Lung (tissue), 12 donors: ENCODE measurements around the gene SEMA5B. TPM values are rescaled to one million over a fixed set of nuclear protein-coding genes. Genes with fewer than 3 reads are reported as not detected.

Experiments
- ATAC-seq: fragments of 200-7000 bp; cut with Tn5 transposase; one replicate; pipeline ENCODE4 v1.9.1; 2020; ENCODE audit warnings: moderate number of reproducible peaks; ENCODE audit not compliant: insufficient read depth, low FRiP score
- DNase-seq, 3 donors: peaks; one replicate each; pipeline ENCODE4 v3.0.0-alpha.2; 2013 to 2017
- H3K27ac ChIP-seq, 2 donors: one replicate each; pipeline ENCODE4 v1.5.1; 2013; ENCODE audit warnings: mild to moderate bottlenecking in 2 of 2, moderate library complexity in 2 of 2, control low read depth in 1 of 2, inconsistent platforms in 1 of 2, low read depth in 1 of 2, low read length in 1 of 2
- H3K27me3 ChIP-seq, 3 donors: one replicate each; pipeline ENCODE4 v1.5.1; 2013; ENCODE audit warnings: low read length in 2 of 3; ENCODE audit not compliant: control insufficient read depth in 3 of 3, insufficient read depth in 3 of 3
- H3K36me3 ChIP-seq, 4 donors: one replicate each; pipeline ENCODE4 v1.5.1; 2013; ENCODE audit warnings: low read length in 4 of 4, mild to moderate bottlenecking in 1 of 4, moderate library complexity in 1 of 4; ENCODE audit not compliant: control insufficient read depth in 4 of 4, insufficient read depth in 4 of 4
- H3K4me1 ChIP-seq, 5 donors: one replicate each; pipeline ENCODE4 v1.5.1; 2013; ENCODE audit warnings: low read length in 5 of 5, mild to moderate bottlenecking in 2 of 5, moderate library complexity in 1 of 5; ENCODE audit not compliant: control insufficient read depth in 5 of 5, insufficient read depth in 5 of 5
- H3K4me3 ChIP-seq: one replicate; pipeline ENCODE4 v1.5.1; 2013; ENCODE audit warnings: mild to moderate bottlenecking, control low read depth, moderate library complexity
- H3K9ac ChIP-seq, 2 donors: one replicate each; pipeline ENCODE4 v1.5.1; 2013; ENCODE audit warnings: low read length in 2 of 2, control low read depth in 1 of 2; ENCODE audit not compliant: insufficient read depth in 1 of 2
- H3K9me3 ChIP-seq, 4 donors: one replicate each; pipeline ENCODE4 v1.5.1; 2013; ENCODE audit warnings: low read length in 3 of 4, mild to moderate bottlenecking in 1 of 4, moderate library complexity in 1 of 4; ENCODE audit not compliant: control insufficient read depth in 4 of 4, insufficient read depth in 3 of 4
- CTCF ChIP-seq: IDR thresholded peaks from 2 replicates; pipeline ENCODE4 v1.5.1; 2012; ENCODE audit warnings: mild to moderate bottlenecking; ENCODE audit errors: control extremely low read depth, extremely low read depth
- WGBS, 2 donors: extraction: QIAGEN DNeasy Blood & Tissue Kit; methylation state at CpG; one replicate each; pipeline ENCODE4 v1.1.7; 2013; 5-methylcytosine and 5-hydroxymethylcytosine counted together
- polyA plus RNA-seq, 2 donors: library from polyadenylated mRNA; stranded (reverse); fragments of 200-250 nt; gene quantifications; one replicate each; pipeline ENCODE4 v1.2.1, GENCODE V29; 2013
- total RNA-seq, 2 donors: library from RNA; depleted of rRNA in 1 of 2; stranded (reverse); fragments of >200 nt in 1 of 2; gene quantifications; one replicate each; pipeline ENCODE4 v1.2.1, GENCODE V29; 2014 to 2021
- donor health status: control.
- donor health status: control.
- donor health status: Bipolar disorder and iron deficiency.
- donor health status: healthy.
- donor health status: DM: yes; HTN: yes; CAD: no.

SEMA5B gene
- total and polyA plus RNA-seq, 4 donors = 0.30 to 2.2 (median 0.48) TPM

- TF ChIP-seq CTCF = no peak
- WGBS, 2 donors = 88 to 97% methylated on average over 2 of the region's 2 CpGs
- DNase-seq (no peak), ATAC-seq (no peak)
- peaks cover 0 to 2% (median 0%) of the 10 kb centered on the region in 3 donors for H3K27me3 ChIP-seq
- no peaks in the 10 kb centered on the region for H3K36me3 ChIP-seq
- peaks cover 0 to 2% (median 0%) of the 10 kb centered on the region in 4 donors for H3K9me3 ChIP-seq
- H3K27ac ChIP-seq = no peak overlapping the region
- H3K9ac ChIP-seq = no peak overlapping the region
- no peak overlapping the region for H3K4me3 ChIP-seq
- H3K4me1 ChIP-seq = no peaks in the 10 kb centered on the region
Observed at GRCh38 chr3:122902326-122902725, 125.2 kb downstream of the SEMA5B start.

- TF ChIP-seq CTCF = no peak
- Histone ChIP-seq H3K4me1 (no peaks in the 10 kb centered on the region), H3K9ac (no peak overlapping the region), H3K36me3 (no peaks in the 10 kb centered on the region), H3K27ac (no peak overlapping the region), H3K4me3 (no peak overlapping the region), H3K9me3 (no peaks in the 10 kb centered on the region), H3K27me3 (peaks cover 0 to 5% (median 2%) of the 10 kb centered on the region in 3 donors)
- 59 to 82% methylated on average over 4 of the region's 4 CpGs for WGBS, 2 donors
- DNase-seq (no peak), ATAC-seq (no peak)
Observed at GRCh38 chr3:122898298-122898697, 129.3 kb downstream of the SEMA5B start.

- no peak overlapping the region for H3K9ac ChIP-seq
- H3K4me3 ChIP-seq = no peak overlapping the region
- H3K27me3 ChIP-seq = peaks cover 0 to 5% (median 2%) of the 10 kb centered on the region in 3 donors
- DNase-seq (no peak), ATAC-seq (no peak)
- no peaks in the 10 kb centered on the region for H3K36me3 ChIP-seq
- 69 to 80% methylated on average over 17 of the region's 17 CpGs for WGBS, 2 donors
- peaks cover 0 to 7% (median 0%) of the 10 kb centered on the region in 5 donors for H3K4me1 ChIP-seq
- no peak overlapping the region for H3K27ac ChIP-seq
- TF ChIP-seq CTCF = no peak
- no peaks in the 10 kb centered on the region for H3K9me3 ChIP-seq
Observed at GRCh38 chr3:122893754-122894668, 133.6 kb downstream of the SEMA5B start.
